HG02884 (cell line): ENCODE measurements around the gene SHC4.

Source experiments
- ATAC-seq: cut with Tn5 transposase; IDR thresholded peaks from one replicate; pipeline ENCODE4 v1.9.1; 2021; ENCODE audit warnings: mild to moderate bottlenecking, moderate library complexity; ENCODE audit not compliant: unreplicated experiment

The SHC4 gene

DNA sequence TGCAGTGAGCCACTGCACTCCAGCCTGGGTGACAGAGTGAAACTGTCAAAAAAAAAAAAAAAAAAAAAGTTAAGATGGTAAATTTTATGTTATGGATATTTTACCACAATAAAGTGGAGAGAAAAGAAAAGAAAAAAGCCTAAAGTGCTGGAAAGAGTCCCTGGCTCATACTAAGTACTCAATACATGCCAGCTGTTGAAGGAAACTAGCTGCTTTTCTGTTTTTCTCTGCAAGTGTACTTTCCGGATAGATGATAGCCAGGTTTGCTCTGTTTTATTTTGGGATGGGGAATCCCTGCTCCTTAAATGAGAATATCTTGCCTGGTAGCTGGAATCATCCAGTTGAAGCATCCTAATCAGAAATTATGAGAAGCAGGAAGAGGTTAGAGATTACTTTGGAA lies 74.9 kb downstream of the SHC4 start:
- ATAC-seq = no peak

DNA sequence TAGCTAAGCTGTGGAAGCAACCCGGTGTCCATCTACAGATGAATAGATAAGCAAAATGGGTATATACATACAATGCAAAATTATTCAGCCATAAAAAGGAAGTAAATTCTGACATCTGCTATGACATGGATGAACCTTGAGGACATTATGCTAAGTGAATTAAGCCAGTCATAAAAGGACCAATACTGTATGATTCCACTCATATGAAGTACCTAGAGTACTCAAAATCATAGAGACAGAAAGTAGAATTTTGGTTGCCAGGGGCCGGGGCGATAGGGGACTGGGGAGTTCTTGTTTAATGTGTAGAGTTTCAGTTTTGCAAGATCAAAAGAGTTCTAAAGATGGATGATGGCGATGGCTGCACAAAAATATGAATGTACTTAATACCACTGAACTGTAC lies 75.5 kb downstream of the SHC4 start:
- ATAC-seq = no peak

DNA sequence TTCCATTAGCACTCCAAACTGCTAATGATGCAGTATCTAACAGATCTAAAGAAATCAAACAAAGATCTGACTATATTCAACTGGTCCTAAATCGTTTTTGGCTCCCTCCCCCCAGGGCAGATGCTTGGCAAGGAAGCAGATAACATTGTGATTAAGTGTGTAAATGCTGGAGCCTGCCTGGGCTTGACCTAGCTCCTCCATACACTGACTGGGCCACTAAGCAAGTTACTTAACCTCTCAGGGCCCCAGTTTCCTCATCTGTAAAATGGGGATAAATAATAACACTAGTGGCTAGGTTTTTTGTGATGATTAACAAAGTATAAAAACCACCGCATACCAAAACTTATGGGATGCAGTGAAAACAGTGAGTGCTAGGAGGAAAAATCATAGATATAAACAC lies 76.6 kb downstream of the SHC4 start:
- ATAC-seq = no peak

DNA sequence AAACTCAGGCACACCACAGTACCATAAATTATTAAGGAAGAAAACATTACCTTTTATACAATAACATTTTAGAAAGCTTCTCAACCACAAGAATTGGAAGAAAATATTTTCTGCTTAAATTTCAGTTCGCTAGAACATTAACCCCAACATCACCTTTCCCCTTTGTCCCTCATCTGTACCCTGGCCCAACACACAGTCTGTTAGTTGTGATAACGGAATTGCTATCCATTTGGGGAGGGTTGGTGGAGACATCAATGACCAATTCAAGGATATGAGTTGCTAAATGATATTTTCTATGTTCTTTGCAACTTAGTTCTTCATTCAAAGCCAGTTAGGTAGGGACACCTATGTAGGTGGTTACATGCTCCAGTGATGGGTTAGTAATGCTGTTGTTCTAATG lies 80.0 kb downstream of the SHC4 start:
- ATAC-seq = no peak

DNA sequence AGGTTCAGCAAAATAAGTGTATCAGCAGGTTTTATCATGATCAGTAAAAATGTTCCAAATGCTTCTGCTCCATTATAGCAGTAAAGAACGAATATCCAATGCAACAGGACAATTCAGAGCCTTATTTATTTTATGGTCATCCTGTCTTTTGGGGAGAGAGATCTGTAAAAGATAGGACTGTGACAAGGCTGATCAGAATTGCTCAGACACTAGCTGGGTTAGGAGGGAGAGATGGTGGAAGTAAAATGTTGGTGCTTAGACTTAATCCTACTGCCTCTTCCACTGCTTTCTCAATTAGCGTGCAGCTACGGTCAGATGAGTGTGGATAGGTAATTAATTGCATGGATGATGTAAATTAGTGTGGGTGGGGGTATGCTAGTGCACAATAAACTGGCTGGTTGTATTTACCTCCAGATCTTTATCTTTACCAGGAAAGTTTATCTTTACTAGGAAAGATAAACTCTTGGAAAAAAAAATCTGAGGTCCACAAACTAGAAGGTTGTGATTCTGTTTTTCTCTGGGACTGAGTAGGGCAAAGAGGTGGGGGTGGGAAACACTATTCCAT lies 83.6 kb downstream of the SHC4 start:
- ATAC-seq = no peak

DNA sequence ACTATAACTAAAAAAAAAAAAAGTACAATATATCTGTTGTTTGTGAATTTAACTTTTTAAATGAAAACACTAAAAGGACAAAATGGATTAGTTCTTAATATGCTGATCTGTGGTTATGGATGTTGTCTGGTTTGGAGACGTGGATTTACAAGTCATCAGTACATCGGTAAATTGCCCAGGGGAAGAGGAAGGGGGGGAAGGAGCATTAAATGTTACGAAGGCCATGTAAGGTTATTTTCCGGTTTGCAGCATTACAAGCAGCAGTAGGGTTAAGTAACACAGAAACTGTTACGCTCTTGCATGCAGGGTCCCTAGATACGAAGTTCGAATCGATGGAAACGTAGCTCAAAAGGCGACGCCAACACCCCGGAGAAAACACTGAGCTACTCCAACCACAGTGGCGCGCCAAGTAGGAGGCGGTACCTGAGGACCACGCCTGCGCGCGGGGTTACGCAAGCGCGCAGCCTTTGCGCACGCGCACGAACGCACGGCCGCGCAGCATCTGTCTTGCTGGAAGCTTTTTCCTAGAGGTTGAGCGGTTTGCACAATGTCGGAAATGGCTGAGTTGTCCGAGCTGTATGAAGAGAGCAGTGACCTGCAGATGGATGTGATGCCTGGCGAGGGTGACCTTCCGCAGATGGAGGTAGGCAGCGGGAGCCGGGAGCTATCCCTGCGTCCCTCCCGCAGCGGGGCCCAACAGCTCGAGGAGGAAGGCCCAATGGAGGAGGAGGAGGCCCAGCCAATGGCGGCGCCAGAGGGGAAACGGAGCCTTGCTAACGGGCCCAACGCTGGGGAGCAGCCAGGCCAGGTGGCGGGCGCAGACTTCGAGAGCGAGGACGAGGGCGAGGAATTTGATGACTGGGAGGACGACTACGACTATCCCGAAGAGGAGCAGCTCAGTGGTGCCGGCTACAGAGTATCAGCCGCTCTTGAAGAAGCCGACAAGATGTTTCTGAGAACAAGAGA lies 85.8 kb downstream of the SHC4 start, which contains the start of gene EID1:
Gene EID1, plus strand, starts transcription at position 505 of the 966 bp plus-strand sequence. Its CDS starts 43 bp downstream, at position 548.
- peak; percentile 92 for ATAC-seq

DNA sequence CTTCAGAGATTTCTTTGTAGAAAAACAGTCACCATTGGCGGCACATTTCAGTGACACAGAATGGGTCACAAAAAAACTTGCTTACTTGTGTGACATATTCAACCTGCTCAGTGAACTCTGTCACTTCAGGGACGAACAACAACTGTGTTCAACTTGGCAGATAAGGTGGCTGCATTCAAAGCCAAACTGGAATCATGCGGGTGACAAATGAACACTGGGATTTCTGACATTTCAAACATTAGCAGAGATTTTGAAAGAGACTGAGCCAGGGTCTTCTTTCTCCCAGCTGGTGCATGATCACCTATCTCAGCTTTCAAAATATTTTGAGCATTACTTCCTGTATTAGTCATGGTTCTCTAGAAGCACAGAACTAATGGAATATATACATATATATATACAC lies 87.7 kb downstream of the SHC4 start:
- ATAC-seq = no peak

DNA sequence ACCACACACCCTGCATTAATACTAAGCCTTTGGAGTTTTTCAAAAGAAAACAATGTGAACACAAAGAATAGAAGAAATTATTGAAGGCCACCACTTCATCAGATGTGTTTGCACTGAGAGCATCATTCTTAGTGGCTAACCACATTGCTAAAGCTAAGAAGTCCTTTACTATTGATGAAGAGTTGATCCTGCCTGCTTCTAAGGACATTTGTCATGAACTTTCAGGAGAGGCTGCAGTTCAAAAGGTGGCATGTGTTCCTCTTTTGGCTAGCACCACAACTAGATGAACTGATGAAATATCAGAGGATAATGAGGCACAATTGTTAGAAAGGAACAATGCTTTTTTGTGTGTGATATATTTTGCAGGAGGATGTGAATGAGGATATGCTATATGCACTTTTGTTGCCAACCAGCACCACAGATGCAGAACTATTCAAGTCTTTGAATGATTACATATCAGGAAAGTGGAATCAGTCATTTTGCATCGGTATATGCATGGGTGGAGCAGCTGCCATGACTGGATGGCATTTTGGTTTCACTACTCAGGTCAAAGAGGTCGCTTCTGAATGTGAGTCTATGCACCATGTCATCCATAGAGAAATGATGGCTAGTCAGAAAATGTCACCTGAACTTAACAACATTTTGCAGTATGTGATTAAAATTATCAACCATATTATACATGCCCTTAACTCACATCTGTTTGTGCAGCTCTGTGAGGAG lies 88.3 kb downstream of the SHC4 start:
- ATAC-seq = no peak

DNA sequence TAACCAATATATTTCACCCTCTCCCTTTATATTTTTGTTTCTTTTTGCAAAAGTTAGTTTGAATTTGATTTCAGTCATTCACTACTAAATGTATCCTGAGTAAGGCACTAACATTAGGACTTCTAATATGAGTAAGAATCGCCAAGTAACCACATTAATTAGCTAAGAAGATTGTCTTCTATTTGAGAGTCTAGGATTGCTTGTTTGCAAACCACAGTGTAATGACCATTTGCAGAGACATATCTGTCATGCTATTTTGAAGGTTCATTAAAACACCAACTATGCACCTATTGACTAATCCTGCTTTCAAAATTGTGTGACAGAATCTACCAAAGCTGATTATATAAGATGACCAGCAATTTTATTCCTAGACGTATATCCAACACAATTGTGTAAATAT lies 91.1 kb downstream of the SHC4 start:
- ATAC-seq = no peak

DNA sequence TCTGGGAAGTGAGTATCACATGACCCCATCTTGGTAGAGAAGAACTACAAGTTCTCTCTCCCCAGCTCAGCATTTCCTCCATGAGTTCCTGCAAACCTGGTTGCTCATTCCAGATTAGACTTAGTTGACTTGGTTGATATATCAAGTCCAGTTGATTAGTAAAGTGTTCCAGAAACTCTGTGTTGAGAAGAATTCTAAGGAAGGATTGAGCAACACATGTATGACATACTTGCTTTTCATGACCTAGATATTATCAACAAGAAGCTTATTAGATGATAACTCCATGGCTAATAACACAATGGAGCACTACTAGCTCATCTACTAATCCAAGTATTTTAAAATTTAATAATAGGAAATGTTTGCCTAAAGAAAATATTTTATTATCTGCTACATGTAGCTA lies 92.2 kb downstream of the SHC4 start:
- no peak for ATAC-seq

DNA sequence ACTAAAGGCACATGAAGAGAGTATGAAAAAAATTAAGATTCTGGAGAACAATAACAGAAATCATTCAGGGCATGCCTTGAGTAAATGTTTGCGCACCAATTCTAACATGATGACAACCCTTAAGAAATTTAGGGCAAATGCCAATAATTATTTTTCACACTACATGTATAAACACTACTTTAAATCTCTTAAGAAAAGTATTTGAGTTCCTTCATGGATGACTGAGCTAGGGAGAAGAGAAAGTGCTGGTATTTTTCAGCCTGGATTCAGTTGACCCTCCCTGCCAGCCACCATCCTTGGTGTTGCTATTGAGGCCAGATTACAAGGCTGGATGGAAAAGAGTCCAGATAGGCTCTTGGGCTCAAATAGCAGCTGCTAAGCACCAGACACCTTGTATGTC lies 93.8 kb downstream of the SHC4 start:
- ATAC-seq = no peak

DNA sequence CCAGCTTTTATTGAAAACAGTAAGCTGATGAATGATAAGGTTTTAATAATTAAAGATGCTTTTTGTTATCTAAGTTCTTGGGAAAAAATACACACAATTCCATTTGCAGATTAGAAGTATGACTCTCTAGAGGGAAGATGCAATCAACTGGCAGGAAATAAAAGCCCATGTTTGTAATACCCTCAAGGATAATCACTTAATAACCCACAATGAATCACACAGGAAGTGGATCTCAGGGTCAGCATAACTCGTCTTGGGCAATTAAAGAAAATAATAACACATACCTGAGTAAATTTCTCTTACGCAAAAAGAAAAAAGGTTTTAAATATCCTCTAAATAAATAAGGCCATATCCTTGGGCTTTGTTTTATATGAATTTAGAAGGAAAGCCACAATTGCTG lies 95.2 kb downstream of the SHC4 start:
- no peak for ATAC-seq

DNA sequence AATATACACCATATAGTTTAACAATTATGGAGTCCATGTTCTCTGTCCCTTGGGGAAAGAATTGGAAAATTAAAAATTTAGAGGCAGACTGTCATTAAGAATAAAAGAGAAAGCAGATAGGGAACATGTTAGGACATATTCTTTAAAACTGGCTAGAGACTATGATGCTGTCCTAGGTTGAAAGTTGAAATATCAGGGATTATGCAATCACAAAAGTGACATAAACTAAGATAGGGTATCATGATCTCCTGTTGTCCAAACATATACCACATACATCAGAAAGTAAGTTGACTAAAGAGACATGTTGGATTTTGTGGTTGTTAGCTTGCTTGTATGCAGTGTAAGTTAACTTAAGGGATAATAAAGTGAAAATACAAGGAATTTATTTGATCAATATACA lies 95.7 kb downstream of the SHC4 start:
- ATAC-seq = no peak

DNA sequence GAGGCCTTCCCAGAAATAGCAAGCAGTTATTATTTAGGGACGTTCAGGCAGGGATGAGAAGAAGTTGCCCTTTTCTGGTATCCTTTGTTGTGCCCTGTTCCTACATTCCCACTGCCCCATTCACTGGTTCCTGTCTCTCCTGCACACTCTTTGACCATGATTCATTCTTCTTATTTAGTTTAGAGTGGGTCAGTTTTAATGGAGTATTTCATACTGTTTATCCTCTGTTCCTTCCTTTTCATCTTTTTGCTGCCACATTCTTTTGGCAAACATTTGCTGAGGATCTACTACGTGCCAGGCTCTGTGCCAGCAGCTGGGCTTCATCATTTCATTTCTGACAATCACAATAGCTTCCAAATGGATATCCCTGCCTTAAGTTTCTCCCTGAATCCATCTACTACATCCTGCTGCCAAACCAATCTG lies 97.6 kb downstream of the SHC4 start:
- ATAC-seq = no peak

DNA sequence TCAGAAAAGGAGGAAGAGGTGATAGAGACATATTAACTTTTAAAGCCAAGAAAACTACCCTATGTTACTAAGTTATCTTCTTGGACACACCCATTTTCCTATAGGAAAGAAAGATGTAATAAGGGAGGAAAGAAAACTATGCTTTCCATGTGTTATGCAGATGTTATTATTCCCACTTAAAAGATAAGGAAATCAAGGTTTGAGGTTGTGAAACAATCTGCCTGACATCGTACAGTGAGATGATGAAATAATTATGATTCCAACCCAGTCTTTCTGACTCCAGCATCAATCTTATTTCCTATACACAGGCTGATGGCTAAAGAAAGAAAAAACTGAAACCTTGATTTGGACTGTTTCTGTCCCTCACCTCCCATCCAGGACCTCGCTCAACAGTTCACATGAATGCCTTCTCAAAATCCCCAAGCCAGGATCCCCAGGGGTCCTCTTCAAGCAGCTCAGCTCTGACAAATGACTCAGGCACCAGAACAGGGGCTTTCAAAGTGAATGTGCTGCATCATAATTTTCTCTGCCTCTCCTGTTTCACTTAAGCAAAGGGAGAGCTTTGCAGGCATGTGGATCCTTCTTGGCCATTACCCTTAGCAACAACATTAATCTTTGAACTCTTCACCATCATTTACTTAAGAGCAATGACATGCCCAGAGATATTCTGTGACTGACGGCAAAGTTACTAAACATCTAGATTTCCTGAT lies 98.2 kb downstream of the SHC4 start:
- no peak for ATAC-seq

DNA sequence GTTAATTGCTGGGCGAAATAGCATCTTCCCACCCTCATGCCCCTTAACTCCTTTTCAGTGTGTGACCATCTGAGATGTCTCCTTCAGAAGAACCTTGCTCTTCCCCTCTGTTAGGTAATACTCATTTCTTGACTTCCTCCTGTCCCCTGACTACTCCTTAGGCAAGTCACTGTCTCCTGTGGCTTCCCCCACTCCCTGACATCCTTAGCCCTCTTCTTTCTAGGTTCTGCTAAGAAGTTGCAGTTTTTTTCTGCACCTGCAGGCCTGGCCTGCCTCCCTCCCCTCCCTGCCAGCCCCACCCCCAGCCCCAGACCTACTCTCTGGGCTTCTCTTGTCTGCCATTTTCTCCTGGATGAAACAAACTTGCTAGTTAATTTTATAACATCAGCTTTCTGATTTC lies 101.0 kb downstream of the SHC4 start:
- ATAC-seq = no peak

DNA sequence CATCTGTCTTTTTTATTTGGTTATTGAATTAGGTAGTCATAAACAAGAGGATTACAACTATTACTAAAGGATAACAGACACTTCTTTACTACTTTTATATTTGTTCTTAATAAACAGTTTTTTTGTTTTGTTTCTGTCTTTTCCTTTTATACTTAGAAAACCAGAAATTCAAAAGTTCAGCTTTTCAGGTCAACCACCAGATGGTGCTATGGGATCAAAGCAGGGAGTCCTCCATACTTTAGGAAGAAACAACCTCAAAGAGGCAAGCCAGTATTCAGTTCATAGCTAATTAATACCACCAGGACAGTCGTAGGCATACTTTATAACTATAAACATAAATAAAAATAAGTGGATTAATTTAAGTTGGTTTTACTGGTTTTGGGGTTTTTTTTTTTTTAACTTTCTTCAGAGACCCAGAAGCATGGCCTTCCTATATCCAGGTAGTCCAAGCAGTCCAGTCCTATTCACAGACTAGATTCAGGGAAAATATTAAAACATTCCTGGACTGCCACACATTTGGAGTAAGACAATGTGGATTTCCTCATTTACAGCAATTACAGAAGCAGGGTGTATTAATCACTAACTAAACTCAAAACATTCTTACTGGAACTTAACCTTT lies 101.8 kb downstream of the SHC4 start:
- no peak for ATAC-seq

DNA sequence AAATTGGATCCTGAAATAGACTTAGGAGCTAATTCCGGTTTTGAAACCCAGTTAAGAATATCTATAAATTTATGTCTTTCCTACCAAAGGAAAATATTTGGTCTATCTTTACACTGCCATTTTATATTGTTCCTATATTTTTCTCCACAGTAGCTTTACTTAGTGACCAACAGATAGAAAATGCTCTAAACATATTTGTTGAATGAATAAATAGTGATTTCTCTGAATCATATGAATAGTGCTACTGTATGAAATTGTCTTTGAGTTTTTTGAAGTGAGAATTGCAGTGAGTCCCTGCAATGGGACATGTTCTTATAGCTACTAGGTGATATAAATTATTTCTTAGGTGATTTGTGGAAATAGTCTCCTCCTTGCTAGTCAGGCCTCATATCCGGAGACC lies 104.3 kb downstream of the SHC4 start:
- ATAC-seq = no peak

DNA sequence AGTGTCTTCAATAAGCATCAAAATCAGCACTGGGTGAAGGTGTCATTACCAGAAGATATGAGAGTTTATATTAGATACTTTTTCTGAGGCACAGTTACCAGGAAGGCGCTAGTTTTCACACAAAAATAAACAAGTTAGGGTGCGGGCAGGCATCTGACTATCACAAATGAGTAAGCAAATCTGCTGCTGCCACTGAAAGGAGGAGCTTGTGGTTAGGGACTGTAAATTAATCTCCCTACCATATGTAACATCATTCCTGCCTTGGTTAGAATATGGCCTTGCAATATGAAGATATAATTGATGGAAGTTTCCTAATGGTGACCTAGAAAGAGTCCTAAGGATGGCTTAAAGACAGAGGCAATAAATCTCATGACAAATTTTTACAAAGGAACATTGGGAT lies 105.3 kb downstream of the SHC4 start:
- ATAC-seq = no peak

DNA sequence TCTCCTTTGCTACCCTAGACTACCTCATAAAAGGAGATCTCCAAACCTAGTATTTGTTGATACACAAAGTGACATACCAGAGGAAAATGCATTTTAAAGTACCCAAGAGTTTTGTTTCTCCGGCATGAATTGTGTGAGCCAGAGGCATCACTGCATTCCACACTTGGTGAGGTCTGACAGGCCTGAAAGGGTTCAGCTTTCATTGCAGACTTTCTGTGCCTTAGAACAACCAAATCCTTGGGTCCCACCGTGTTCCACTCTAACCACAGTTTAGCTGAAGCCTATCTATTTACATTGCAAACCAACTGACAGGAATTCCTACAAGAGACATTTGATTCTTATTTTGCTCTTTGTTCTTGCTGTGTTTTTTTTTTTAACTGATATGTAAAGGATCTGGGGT lies 106.8 kb downstream of the SHC4 start:
- no peak for ATAC-seq
